HPDE6-E6E7 (cell line): Measurements from ENCODE around the gene SWT1.
"Not testable (repeated sequence)": the region's sequence is repeated elsewhere in the genome, so short reads cannot be mapped to it uniquely, and the experiment has no call there.

Experiments
- DNase-seq: peaks from one replicate; pipeline ENCODE4 v3.0.0; 2011; ENCODE audit warnings: missing footprints; ENCODE audit errors: extremely low spot score

The SWT1 gene

DNA sequence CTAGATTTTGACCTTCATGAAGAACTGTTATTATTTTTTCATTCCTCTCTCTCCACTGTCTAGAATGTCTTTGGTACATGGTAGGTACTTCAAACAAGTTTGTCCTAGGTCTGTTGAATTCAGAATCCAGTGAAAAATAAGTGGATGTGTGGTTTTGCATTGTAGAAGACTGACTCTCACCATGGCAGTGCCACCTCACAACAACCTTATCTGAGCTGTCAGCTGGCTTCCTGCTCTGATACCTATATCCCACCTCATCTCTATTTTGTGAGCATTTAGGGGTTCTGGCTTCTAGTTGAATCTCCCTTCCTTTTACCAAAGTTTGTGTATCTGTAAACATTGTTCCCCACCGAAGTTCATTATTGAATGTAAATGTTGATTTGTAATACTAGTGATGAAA is 9.1 kb downstream of the SWT1 start:
- DNase-seq: no peak

GRCh38 chr1:185170291-185170848 is 13.4 kb downstream of the SWT1 start:
- DNase-seq: peak; percentile 32

- no peak for DNase-seq
Measured at GRCh38 chr1:185193756-185194155, 36.8 kb downstream of the SWT1 start.

DNA sequence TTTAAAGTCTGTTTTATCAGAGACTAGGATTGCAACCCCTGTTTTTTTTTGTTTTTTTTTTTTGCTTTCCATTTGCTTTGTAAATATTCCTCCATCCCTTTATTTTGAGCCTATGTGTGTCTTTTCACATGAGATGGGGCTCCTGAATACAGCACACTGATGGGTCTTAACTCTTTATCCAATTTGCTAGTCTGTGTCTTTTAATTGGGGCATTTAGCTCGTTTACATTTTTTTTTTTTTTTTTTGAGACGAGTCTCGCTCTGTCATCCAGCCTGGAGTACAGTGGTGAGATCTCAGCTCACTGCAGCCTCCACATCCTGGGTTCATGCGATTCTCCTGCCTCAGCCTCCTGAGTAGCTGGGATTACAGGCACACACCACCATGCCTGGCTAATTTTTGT is 41.7 kb downstream of the SWT1 start:
- DNase-seq: not testable (repeated sequence)

- DNase-seq: no peak
Measured at GRCh38 chr1:185200889-185201288, 43.9 kb downstream of the SWT1 start.

- DNase-seq: no peak
Measured at GRCh38 chr1:185207170-185207569, 50.2 kb downstream of the SWT1 start.

DNA sequence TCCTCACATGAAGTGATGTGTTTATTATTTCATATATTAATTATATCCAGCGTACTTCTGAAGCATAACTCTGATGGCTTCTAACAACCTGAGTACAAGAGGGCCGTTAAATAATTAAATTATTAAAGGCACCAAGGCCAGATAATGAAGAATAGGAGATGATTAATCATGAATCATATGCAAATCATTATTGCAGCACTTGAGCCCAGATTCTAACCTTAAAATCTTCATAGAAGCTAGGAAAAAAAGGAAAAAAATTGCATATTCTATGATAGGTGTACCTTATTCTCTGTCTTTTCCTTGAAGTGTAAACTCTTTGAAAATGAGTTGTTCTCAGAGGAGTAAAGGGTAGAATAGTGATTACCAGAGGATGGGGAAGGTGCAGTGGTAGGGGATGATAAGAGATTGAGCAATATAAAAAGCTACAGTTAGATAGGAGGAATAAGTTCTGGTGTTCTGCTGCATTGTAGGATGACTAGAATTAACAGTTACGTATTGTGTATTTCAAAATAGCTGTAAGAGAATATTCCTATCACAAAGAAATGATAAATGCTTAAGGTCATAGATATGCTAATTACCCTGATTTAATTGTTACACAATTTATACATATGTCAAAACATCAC is 51.1 kb downstream of the SWT1 start:
- DNase-seq: peak; percentile 2

DNA sequence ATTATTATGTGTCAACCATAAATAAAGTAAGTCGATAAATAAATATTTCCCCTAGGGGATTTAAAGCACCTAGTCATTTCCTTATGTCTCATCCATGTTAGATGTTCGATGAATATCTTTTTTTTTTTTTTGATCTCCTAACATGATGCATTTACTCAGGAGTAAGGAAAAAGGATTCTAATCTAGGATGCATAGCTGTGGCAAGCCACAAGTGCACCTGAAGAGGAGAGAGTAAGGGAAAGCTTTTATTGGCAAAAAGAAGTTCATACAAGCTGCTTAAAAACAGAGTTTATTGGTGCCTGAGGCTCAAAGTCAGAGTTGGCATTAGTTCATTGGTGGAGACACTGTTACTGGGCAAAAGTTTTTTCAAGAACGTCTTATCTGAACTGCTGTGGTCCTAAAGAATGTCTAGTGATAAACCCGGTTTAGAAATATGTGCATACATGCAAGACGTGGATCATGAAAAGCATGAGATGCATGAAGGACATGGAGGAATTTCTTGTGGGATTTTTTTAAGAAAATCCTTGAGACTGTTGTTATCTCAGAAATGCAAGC is 51.7 kb downstream of the SWT1 start:
- no peak for DNase-seq

GRCh38 chr1:185209357-185209756 is 52.4 kb downstream of the SWT1 start:
- not testable (repeated sequence) for DNase-seq

DNA sequence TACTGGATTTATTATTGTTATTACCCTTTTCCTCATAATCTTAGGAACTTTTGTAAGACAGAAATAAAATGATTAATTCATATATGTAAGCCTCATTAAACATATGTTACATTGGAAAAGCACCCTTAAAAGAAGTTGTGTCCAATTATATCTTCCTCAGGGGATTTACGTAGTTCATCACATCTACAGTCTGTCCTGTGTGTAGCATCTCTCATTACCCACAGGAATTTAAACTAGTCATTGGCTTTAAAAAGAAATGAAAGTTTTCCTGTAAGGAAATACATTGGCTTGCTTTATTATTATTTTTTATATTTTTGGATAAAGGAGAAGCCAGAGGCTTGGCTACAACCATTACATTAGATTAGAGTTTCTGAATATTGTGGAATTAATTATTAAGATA is 56.1 kb downstream of the SWT1 start:
- no peak for DNase-seq

GRCh38 chr1:185215911-185216310 is 58.9 kb downstream of the SWT1 start:
- DNase-seq: no peak

DNA sequence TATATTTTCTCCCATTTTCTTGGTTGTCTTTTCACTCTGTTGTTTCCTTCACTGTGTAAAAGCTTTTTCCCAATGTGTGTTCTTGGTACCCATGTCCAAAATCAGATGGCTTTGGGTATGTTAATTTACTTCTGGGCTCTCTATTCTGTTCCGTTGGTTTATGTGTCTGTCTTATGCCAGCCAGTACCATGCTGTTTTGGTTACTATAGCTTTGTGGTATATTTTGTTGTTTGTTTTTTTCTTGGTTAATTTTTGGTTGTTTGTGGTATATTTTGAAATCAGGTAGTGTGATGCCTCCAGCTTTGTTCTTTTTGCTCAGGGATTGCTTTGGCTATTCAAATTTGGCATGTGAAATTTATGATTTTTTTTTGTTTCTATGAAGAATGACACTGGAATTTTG is 67.2 kb downstream of the SWT1 start:
- no peak for DNase-seq

GRCh38 chr1:185227161-185227560 is 70.2 kb downstream of the SWT1 start:
- DNase-seq: no peak

GRCh38 chr1:185228979-185229378 is 72.0 kb downstream of the SWT1 start:
- DNase-seq: no peak

DNA sequence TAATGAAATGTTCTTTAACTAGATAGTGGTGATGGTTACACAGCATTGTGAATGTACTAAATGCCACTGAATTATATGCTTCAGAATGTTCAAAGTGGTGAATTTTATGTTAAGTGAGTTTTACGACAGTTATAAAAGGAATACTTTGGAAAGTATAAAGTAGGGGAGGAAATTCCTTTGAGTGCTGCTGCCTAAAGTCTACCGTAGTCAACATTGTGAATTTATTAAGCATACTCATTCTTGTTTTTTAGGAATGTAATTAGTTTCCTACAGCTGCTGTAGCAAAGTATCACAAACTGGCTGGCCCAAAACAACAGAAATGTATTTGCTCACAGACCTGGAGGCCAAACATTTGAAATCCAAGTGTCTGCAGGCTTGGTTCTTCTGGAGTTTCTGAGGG is 73.0 kb downstream of the SWT1 start:
- no peak for DNase-seq

GRCh38 chr1:185232874-185233273 is 75.9 kb downstream of the SWT1 start:
- no peak for DNase-seq

- DNase-seq: not testable (repeated sequence)
Measured at GRCh38 chr1:185234183-185234582, 77.2 kb downstream of the SWT1 start.

GRCh38 chr1:185237176-185237575 is 80.2 kb downstream of the SWT1 start:
- DNase-seq: not testable (repeated sequence)

- DNase-seq: no peak
Measured at GRCh38 chr1:185237661-185238060, 80.7 kb downstream of the SWT1 start.

GRCh38 chr1:185238447-185238846 is 81.5 kb downstream of the SWT1 start:
- DNase-seq: no peak

GRCh38 chr1:185239861-185240260 is 82.9 kb downstream of the SWT1 start:
- DNase-seq: no peak

- DNase-seq: no peak
Measured at GRCh38 chr1:185241127-185241526, 84.2 kb downstream of the SWT1 start.

- DNase-seq: peak; percentile 21
Measured at GRCh38 chr1:185244015-185244747, 87.2 kb downstream of the SWT1 start.
